NT2/D1 (cell line): ENCODE data around the gene CAMK1D.

Source experiments
- SUZ12 ChIP-seq: IDR thresholded peaks from 2 replicates; pipeline ENCODE4 v1.6.1; 2011; ENCODE audit not compliant: insufficient read length, insufficient read depth; ENCODE audit errors: extremely low read depth
- ZNF274 ChIP-seq: IDR thresholded peaks from 2 replicates; pipeline ENCODE4 v1.6.1; 2011; ENCODE audit warnings: mild to moderate bottlenecking, low read depth, low read length

DNA sequence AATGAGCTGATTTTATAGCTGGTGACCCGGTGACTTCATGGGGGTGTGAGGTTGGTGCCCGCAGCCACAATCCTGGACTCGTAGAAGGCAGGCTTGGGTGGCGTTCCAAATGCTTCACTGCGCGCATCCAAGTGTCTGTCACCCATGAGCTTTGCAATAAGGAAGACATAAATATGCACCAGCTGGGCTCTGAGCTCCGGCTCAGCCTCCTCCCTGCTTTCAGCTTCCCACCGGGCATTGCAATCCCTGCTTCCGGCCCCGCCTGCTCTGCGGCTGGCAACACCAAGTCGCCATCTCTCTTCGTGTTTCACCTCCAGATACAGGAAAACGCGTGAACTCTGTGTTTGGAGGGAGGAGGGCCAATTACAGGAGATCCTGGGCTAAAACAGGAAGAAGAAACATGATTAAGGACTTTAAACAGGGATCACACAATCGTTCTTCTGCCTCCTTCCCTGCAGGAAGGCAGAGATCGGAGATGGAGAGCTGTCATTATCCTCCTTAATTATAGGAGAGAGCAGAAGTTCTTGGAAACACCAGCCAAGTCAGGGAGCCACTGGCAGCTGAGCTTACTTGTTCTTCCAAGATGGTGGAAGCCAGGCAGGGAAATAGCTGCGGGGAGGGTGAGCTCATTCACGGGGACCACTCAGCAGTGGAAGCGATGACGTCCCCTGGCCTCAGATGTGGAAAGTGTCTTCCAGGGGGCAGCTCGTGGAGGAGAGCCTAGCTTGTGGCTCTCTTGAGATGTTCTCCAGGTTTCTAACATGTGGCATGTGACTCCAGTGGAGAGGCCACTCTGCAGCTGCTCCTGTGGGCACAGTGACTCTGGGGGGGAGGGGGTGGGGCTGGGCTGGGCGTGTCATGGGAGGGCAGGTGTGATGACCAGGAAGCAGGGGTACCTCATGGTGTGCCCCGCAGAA lies 134.9 kb downstream of the CAMK1D start:
- TF ChIP-seq ZNF274 = no peak
- TF ChIP-seq SUZ12 = no peak
